K562 (cell line): ENCODE results near the gene BID. TPM values are rescaled to one million over a fixed set of nuclear protein-coding genes. Genes with fewer than 3 reads are reported as not detected.
A peak's percentile ranks its signal among the peaks of the same experiment; 100 is the strongest.

Source experiments
- GABPB2 ChIP-seq: fragments of 250-450 bp; sonication (Bioruptor Pico); conservative IDR thresholded peaks from 2 replicates; pipeline ENCODE4 v1.5.1; 2021; ENCODE audit warnings: mild to moderate bottlenecking
- HCFC1 ChIP-seq: IDR thresholded peaks from 2 replicates; pipeline ENCODE4 v1.6.1; 2012; ENCODE audit warnings: low read depth, low read length, improper control_type of control experiment
- HDAC1 ChIP-seq, 2 experiments: fragments of 450-650 bp; IDR thresholded peaks; 2 replicates each; pipeline ENCODE4 v1.6.1; 2016 to 2017; ENCODE audit warnings: inconsistent platforms in 1 of 2, mild to moderate bottlenecking in 1 of 2, moderate library complexity in 1 of 2
- ILK ChIP-seq: fragments of 450-650 bp; IDR thresholded peaks from 2 replicates; pipeline ENCODE4 v1.6.1; 2016; ENCODE audit warnings: missing genetic modification characterization, low read depth, mild to moderate bottlenecking, missing compliant biosample characterization, moderate library complexity, borderline replicate concordance
- JUN ChIP-seq, 2 experiments: sonication (generic) in 1 of 2; formaldehyde crosslinking in 1 of 2; IDR thresholded peaks; 2 replicates each; pipeline versions ENCODE4 v1.6.1 to v1.8.0; 2012 to 2022; ENCODE audit warnings: borderline replicate concordance in 2 of 2, mild to moderate bottlenecking in 2 of 2, improper control_type of control experiment in 1 of 2, low read depth in 1 of 2, low read length in 1 of 2, missing genetic modification reagents in 1 of 2
- KDM1A ChIP-seq, 2 experiments: fragments of 450-650 bp; IDR thresholded peaks; 2 replicates each; pipeline ENCODE4 v1.6.1; 2016; ENCODE audit warnings: mild to moderate bottlenecking in 2 of 2
- LEF1 ChIP-seq: fragments of 450-650 bp; IDR thresholded peaks from 2 replicates; pipeline ENCODE4 v1.6.1; 2016; ENCODE audit warnings: mild to moderate bottlenecking
- MCM3 ChIP-seq: fragments of 450-650 bp; IDR thresholded peaks from 2 replicates; pipeline ENCODE4 v1.6.1; 2016
- NFE2 ChIP-seq: IDR thresholded peaks from 2 replicates; pipeline ENCODE4 v1.6.1; 2014; ENCODE audit warnings: antibody characterized with exemption, low read depth
- PURB ChIP-seq: sonication (generic); formaldehyde crosslinking; IDR thresholded peaks from 2 replicates; pipeline ENCODE4 v1.9.0; 2021; ENCODE audit warnings: low read depth, mild to moderate bottlenecking, missing genetic modification reagents
- SAP30 ChIP-seq: fragments of 200-600 bp; sonication (generic); IDR thresholded peaks from 2 replicates; pipeline ENCODE4 v1.6.1; 2012; ENCODE audit warnings: borderline replicate concordance, low read depth, mild to moderate bottlenecking, moderate library complexity, low read length, control low read depth, inconsistent platforms; ENCODE audit not compliant: insufficient read depth, poor library complexity, severe bottlenecking
- XRCC5 ChIP-seq: fragments of 200-400 bp; formaldehyde crosslinking; IDR thresholded peaks from 2 replicates; pipeline ENCODE4 v1.6.1; 2017; ENCODE audit warnings: low read depth, mild to moderate bottlenecking, low read length
- ZNF165 ChIP-seq: fragments of 250-450 bp; sonication (Bioruptor Pico); IDR thresholded peaks from 2 replicates; pipeline ENCODE4 v1.4.0; 2020; ENCODE audit warnings: borderline replicate concordance
- ZNF584 ChIP-seq: fragments of 200-800 bp; sonication (Bioruptor generic); IDR thresholded peaks from 2 replicates; pipeline ENCODE4 v1.6.1; 2016; ENCODE audit warnings: low read depth, mild to moderate bottlenecking, missing genetic modification characterization, missing compliant biosample characterization
- ZSCAN32 ChIP-seq: fragments of 450-650 bp; formaldehyde crosslinking; IDR thresholded peaks from 2 replicates; pipeline ENCODE4 v1.4.0; 2020; ENCODE audit warnings: mild to moderate bottlenecking, moderate library complexity
- polyA plus RNA-seq, 8 experiments: library from polyadenylated mRNA; depleted of rRNA in 4 of 8; stranded (reverse) in 5 of 8; unstranded in 3 of 8; fragments of >200 nt; fragmentation: Nextera tagmentation in 2 of 8; fragmentation: Illumina TruSeq in 1 of 8; extraction: Ambion mirVana in 2 of 8; extraction: Trizol in 1 of 8; gene quantifications; 2 replicates each; pipeline versions ENCODE4 v1.2.1 to v1.2.3, GENCODE V29; 2011 to 2014; ENCODE audit warnings: inconsistent platforms in 1 of 8, missing spikeins in 1 of 8
- total RNA-seq, 7 experiments: library from RNA; depleted of rRNA in 6 of 7; stranded (reverse); fragments of >200 nt in 6 of 7; fragmentation: Illumina TruSeq in 2 of 7; extraction: Trizol in 2 of 7; gene quantifications; 2 replicates each; pipeline versions ENCODE4 v1.2.1 to v1.2.3, GENCODE V29; 2011 to 2021; ENCODE audit warnings: low replicate concordance in 1 of 7
- TF ChIP-seq, protein P1 (sequence below): fragments of 450-650 bp; IDR thresholded peaks from 2 replicates; pipeline ENCODE4 v1.6.1; 2017; ENCODE audit warnings: antibody characterized with exemption, mild to moderate bottlenecking
- TF ChIP-seq, protein P2 (sequence below): fragments of 250-450 bp; sonication (Bioruptor Pico); IDR thresholded peaks from 2 replicates; pipeline ENCODE4 v1.5.1; 2021; ENCODE audit warnings: mild to moderate bottlenecking
- TF ChIP-seq, protein P3 (sequence below): fragments of 450-650 bp; IDR thresholded peaks from 2 replicates; pipeline ENCODE4 v1.6.1; 2018; ENCODE audit warnings: mild to moderate bottlenecking, low read depth; ENCODE audit not compliant: partially characterized antibody

BID gene
- total and polyA plus RNA-seq, 9 of the 15 experiments (the other 6 are each of a cell fraction or from before 2014, with no cell fraction given): 5.2 to 209 (median 63.7) TPM

DNA sequence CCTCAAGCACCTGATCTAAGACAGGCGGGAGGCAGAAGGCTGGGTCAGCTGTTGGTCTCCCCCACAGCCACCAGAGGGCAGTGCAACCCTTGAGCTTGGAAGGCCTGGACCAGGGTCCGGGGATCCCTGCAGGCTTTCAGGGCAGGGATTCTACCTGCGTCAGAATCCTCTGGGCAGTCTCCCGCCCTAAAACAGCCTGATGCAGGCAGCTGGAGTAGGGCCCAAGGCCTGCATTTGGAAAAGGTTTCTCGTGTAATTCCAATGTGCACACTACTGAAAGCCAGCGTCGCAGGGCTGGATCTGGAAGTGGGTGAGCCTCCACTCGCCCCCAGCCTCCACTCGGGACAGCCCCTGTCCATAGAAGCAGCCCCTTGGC, 31.8 kb downstream of the BID start (continued):
- TF ChIP-seq PURB (CRISPR knock-in tag) (no peak), ZSCAN32 (CRISPR knock-in tag) (no peak), HCFC1 (peak; percentile 28; the same call in 1 of the 2 replicates), LEF1 (no peak), GABPB2 (CRISPR knock-in tag) (no peak), ZNF165 (CRISPR knock-in tag) (no peak), ILK (tag) (no peak), XRCC5 (0 out of 2 replicates have a peak, but pooled peaks have one; percentile 51), ZNF584 (CRISPR knock-in tag) (no peak), NFE2 (no peak), MCM3 (no peak), HDAC1 (IDR thresholded peaks at IDR 0.05) (no peak), SAP30 (no peak), KDM1A (IDR thresholded peaks at IDR 0.05) (no peak), JUN (IDR thresholded peaks at IDR 0.05; ENCODE audit: borderline replicate concordance, low read depth, low read length) (0 out of 2 replicates have a peak, but pooled peaks have one; percentile 19), JUN (CRISPR knock-in tag; IDR thresholded peaks at IDR 0.05; ENCODE audit: borderline replicate concordance) (no peak)
- TF ChIP-seq, protein P1, sequence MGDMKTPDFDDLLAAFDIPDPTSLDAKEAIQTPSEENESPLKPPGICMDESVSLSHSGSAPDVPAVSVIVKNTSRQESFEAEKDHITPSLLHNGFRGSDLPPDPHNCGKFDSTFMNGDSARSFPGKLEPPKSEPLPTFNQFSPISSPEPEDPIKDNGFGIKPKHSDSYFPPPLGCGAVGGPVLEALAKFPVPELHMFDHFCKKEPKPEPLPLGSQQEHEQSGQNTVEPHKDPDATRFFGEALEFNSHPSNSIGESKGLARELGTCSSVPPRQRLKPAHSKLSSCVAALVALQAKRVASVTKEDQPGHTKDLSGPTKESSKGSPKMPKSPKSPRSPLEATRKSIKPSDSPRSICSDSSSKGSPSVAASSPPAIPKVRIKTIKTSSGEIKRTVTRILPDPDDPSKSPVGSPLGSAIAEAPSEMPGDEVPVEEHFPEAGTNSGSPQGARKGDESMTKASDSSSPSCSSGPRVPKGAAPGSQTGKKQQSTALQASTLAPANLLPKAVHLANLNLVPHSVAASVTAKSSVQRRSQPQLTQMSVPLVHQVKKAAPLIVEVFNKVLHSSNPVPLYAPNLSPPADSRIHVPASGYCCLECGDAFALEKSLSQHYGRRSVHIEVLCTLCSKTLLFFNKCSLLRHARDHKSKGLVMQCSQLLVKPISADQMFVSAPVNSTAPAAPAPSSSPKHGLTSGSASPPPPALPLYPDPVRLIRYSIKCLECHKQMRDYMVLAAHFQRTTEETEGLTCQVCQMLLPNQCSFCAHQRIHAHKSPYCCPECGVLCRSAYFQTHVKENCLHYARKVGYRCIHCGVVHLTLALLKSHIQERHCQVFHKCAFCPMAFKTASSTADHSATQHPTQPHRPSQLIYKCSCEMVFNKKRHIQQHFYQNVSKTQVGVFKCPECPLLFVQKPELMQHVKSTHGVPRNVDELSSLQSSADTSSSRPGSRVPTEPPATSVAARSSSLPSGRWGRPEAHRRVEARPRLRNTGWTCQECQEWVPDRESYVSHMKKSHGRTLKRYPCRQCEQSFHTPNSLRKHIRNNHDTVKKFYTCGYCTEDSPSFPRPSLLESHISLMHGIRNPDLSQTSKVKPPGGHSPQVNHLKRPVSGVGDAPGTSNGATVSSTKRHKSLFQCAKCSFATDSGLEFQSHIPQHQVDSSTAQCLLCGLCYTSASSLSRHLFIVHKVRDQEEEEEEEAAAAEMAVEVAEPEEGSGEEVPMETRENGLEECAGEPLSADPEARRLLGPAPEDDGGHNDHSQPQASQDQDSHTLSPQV: no peak
- TF ChIP-seq, protein P2, sequence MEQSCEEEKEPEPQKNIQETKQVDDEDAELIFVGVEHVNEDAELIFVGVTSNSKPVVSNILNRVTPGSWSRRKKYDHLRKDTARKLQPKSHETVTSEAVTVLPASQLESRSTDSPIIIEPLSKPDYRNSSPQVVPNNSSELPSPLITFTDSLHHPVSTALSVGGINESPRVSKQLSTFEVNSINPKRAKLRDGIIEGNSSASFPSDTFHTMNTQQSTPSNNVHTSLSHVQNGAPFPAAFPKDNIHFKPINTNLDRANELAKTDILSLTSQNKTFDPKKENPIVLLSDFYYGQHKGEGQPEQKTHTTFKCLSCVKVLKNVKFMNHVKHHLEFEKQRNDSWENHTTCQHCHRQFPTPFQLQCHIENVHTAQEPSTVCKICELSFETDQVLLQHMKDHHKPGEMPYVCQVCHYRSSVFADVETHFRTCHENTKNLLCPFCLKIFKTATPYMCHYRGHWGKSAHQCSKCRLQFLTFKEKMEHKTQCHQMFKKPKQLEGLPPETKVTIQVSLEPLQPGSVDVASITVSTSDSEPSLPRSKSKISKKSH (CRISPR knock-in tag): no peak
- TF ChIP-seq, protein P3, sequence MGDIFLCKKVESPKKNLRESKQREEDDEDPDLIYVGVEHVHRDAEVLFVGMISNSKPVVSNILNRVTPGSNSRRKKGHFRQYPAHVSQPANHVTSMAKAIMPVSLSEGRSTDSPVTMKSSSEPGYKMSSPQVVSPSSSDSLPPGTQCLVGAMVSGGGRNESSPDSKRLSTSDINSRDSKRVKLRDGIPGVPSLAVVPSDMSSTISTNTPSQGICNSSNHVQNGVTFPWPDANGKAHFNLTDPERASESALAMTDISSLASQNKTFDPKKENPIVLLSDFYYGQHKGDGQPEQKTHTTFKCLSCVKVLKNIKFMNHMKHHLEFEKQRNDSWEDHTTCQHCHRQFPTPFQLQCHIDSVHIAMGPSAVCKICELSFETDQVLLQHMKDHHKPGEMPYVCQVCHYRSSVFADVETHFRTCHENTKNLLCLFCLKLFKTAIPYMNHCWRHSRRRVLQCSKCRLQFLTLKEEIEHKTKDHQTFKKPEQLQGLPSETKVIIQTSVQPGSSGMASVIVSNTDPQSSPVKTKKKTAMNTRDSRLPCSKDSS: no peak
